ENCODE measurements around the gene TFRC.
"Not testable (repeated sequence)": the region's sequence is repeated elsewhere in the genome, so short reads cannot be mapped to it uniquely, and the experiment has no call there.

The TFRC gene

GRCh38 chr3:196081002-196081833, 672 bp downstream of the TFRC start:
- no peak for DNase-seq

GRCh38 chr3:196080101-196080846, 1.6 kb downstream of the TFRC start:
- DNase-seq, result not testable (repeated sequence)

- DNase-seq, result no peak
Observed at GRCh38 chr3:196079682-196080081, 2.2 kb downstream of the TFRC start.

- no peak for DNase-seq
Observed at GRCh38 chr3:196075013-196075412, 6.9 kb downstream of the TFRC start.

DNA sequence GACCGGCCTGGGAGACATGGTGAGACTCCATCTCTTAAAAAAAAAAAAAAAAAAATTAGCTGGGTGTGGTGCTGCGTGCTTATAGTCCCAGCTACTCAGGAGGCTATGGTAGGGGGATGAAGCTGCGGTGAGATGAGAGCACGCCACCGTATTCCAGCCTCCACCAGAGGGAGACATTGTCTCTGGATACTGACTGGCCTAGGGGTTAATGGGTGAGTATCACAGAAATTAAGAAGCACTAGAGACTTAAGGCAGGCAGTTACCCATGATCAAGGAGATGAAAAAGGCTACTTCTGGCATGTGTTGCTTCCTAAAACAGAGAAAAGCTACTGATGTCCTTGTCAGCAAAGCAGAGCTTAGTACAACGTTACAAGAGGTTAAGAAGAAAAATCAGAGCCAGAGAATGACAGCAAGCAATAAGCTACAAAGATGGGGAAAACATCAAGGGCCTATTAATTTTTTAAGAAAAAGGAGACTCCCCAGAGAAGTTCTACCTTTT, 8.6 kb downstream of the TFRC start:
- no peak for DNase-seq

- DNase-seq, result no peak
Observed at GRCh38 chr3:196072313-196072712, 9.6 kb downstream of the TFRC start.

DNA sequence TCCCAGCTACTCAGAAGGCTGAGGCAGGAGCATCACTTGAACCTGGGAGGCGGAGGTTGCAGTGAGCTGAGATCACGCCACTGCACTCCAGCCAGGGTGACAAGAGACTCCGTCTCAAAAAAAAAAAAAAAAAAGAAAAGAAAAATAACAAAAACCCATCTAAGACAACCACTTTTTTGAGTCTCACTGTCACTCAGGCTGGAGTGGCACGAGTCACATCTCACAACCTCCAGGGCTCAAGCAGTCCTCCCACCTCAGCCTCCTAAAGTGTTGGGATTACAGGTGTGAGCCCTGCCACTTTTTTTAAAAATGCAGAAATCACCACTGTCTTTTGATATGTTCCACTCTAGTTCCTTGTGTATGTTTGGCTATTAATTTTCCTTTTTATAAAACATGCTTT, 13.1 kb downstream of the TFRC start:
- DNase-seq, result not testable (repeated sequence)

- DNase-seq, result no peak
Observed at GRCh38 chr3:196067439-196067838, 14.5 kb downstream of the TFRC start.

DNA sequence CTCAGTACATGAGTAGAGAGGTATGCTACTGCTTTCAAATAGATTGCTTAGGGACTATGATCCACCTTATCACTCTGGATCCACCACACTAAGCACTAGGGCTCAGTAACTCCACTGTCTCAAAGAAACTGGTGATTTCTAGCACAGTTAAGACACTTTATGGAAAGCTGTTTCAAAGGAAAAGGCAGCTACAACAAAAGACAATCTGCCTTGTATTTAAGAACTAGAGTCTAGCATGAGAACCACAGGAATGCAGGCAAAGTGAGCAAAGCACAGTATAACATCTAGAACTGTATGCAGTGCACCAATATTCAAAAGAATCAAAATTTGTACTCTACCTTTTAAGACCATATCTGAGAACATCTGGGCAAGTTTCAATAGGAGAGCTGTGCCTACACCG, 17.9 kb downstream of the TFRC start:
- no peak for DNase-seq

DNA sequence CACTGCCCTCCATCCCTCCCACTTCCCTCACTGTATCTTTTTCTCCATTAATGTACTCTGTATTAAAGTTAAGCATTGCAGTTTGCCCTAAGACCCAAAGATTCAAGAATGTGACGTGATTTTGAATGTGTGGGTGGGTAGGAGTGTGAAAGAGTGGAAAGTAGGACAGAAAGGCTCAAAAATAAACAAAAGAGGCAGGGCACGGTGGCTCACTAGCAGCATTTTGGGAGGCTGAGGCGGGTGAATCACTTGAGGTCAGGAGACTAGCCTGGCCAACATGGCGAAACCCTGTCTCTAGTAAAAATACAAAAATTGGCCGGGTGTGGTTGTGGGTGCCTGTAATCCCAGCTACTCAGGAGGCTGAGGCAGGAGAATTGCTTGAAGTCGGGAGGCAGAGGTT, 18.4 kb downstream of the TFRC start:
- no peak for DNase-seq

DNA sequence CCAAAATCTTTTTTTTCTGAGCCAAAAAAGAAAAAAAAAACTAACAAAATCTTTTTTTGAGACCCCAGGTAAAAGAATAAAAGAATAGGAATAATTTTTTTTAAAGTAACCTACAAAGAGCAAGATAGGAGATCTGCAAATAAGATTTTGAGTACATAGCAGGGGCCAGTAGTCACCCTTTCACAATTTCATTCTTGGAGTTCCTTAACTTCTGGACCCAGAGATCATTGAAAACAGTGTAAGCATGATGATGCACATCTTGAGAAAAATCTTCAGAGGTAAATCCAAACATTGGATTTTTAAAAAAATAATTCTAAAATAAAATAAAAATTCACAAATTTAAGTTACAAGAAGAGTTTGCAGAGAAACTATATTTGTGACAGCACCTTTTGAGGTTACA, 18.8 kb downstream of the TFRC start:
- no peak for DNase-seq

GRCh38 chr3:196060834-196061233, 21.1 kb downstream of the TFRC start:
- no peak for DNase-seq

- no peak for DNase-seq
Observed at GRCh38 chr3:196057760-196058331, 24.0 kb downstream of the TFRC start.

GRCh38 chr3:196056371-196056770, 25.5 kb downstream of the TFRC start:
- not testable (repeated sequence) for DNase-seq

DNA sequence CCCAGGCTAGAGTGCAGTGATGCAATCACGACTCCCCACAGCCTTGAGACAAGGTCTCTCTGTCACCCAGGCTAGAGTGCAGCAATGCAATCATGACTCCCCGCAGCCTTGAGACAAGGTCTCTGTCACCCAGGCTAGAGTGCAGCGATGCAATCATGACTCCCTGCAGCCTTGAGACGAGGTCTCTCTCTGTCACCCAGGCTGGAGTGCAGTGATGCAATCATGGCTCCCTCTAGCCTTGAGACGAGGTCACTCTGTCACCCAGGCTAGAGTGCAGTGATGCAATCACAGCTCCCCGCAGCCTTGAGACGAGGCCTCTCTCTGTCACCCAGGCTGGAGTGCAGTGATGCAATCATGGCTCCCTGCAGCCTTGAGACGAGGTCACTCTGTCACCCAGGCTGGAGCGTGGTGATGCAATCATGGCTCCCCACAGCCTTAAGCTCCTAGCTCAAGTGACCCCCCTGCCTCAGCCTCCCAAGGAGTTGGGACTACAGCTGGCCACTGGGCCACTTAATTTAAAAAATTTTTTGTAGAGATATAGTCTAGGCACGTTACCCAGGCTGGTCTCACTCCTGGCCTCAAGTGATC, 26.1 kb downstream of the TFRC start:
- no peak for DNase-seq

GRCh38 chr3:196055240-196055639, 26.6 kb downstream of the TFRC start:
- DNase-seq, result no peak

- no peak for DNase-seq
Observed at GRCh38 chr3:196054661-196055060, 27.2 kb downstream of the TFRC start.

DNA sequence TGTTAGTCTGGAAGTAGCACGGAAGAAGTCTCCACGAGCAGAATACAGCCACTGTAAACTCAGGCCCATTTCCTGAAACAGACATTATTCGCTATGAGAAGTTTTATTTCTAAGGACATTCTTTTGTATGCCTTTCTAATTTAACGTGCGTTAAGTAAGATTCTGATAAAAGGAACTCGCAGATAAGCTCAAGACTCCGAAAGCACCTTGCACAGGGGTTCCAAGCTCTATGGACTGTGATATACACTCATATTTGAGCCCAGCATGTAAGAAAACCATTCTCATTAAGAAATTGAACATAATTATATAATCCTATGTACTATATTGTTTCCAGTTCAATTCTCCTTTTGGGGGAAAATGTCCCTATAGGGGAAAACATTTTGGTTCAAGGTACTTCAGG, 28.4 kb downstream of the TFRC start:
- DNase-seq, result no peak

DNA sequence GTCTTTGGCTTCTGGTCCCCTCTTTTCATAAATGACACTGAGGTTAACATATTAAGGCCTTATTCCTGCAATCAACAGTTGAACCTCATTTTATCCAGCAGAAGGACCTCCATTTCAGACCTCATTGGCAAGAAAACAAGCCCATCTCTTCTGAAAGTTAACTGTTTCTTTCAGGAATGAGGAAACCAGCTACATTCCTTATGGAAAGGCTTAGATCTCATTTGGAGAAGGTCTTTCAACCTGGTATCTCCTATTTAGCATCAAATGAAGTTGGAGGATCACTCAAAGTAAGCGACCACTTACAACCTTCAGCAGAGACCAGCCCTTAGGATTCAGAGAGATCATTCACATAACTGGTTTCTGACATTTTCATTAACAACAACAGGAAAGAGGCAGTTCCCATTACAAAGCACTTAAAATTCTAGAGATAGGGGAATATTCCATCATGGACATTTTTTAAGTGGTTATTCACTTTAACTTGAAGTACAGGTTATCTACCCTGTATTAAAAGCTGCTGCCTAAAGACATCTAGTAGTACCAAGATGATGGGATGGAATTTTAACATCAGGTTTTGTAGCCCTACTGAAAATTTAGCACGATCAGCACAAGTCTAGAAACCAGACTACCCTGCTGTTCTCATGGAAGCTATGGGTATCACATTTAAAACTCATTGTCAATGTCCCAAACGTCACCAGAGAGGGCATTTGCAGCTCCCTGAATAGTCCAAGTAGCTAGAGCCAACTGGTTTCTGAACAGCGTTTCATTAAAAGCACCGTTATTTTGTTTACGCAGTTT, 30.4 kb downstream of the TFRC start:
- no peak for DNase-seq

DNA sequence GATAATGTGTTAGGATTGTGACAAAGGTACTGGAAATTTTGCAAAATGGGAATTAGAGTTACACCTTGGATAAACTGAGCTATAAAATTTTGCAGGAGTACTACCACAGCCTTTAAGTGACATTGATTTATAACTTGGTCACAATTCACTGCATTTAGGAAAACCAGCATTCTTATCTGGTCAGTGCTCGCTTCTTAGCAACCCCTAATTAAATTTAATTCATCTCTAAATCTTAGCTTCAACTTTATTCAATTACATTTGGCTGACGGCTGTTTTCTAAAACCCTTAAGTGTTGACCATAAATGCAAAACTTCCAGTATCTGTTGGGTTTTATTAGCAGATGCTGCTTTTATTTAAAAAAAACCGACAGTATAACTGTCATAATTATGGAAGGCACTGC, 31.3 kb downstream of the TFRC start:
- no peak for DNase-seq

GRCh38 chr3:196049653-196050052, 32.2 kb downstream of the TFRC start:
- no peak for DNase-seq

- no peak for DNase-seq
Observed at GRCh38 chr3:196048922-196049598, 32.8 kb downstream of the TFRC start.

All from NCI-H2081 treated with DMSO at 0.1 percent for 48 hours (cell line).